ENCODE data around the gene GFM1. TPM values are rescaled to one million over a fixed set of nuclear protein-coding genes. Genes with fewer than 3 reads are reported as not detected.

GFM1 gene
- total RNA-seq, 1 donor from 2014 or later: 70.4 TPM

DNA sequence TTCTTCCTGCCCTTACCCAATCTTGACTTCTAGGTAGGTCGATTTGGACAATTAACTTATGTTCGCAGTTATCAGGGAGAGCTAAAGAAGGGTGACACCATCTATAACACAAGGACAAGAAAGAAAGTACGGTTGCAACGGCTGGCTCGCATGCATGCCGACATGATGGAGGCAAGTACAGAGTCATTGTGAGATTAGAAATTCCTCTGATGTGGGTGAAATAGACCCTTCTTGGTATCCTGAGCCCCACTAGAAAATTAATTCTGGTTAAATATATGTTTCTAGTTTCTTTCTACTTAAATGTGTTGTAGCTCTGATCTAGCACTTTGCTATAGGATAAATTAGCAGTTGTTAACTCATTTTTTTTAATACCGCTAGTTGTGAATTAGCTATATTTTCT, 14.6 kb downstream of the GFM1 start:
- Mint-ChIP-seq H3K4me1 (ENCODE audit: low read depth) (no peaks in the 10 kb centered on the region), H3K9me3 (no peaks in the 10 kb centered on the region), H3K4me3 (no peak overlapping the region), H3K27me3 (ENCODE audit: insufficient read depth) (no peaks in the 10 kb centered on the region), H3K36me3 (ENCODE audit: low read depth) (peaks cover 17% of the 10 kb centered on the region), H3K27ac (no peak overlapping the region)
- intact Hi-C loops (cut with micrococcal nuclease): loop anchor here (1.0 kb wide), 3 partner anchors 13 to 132 kb away; partner anchors contain the start of gene LXN
- no peak for DNase-seq (ENCODE audit: low spot score)

DNA sequence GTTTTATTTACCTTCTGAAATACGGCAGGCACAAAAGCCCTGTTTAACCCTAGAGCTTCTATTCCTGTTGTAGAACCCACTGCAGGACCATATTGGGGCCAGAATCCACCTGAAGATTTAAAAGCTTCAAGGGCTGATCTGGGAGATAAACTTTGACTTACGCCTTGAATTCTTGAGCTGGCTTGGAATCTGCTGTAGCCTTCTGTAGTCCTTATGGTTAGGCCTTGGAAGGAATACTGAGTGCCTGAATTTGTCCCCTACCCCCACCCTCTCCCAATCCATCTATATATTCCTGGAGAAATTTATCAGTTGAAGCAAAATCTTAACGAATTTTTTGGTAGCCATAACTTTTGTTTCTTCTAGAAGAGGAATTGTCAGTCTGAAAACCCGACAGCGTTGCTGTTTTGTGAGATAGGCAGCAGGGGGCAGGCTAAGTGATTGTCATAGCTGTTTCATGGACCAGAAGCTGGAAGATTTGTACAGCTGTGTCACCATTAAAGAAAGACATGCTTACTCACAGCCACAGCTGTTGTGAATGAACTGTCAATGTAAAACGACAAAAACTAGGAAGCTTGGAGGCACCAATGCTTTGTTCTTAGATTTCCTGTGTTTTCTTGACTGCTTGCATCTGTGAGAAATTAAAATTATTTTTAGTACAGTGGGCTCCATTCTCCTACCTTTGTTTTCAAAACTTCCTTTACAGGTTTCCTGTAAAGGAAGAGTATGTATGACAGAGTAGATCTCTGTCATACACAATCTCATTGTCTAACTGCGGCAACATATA, 15.3 kb downstream of the GFM1 start:
- DNase-seq (ENCODE audit: low spot score): peak; percentile 40
- no peaks in the 10 kb centered on the region for H3K27me3 Mint-ChIP-seq (ENCODE audit: insufficient read depth)
- H3K36me3 Mint-ChIP-seq (ENCODE audit: low read depth): peaks cover 19% of the 10 kb centered on the region
- intact Hi-C loops (cut with micrococcal nuclease): loop anchor here (1.0 kb wide), 3 partner anchors 13 to 132 kb away; partner anchors contain the start of gene LXN
- no peak overlapping the region for H3K27ac Mint-ChIP-seq
- H3K4me3 Mint-ChIP-seq: no peak overlapping the region
- no peaks in the 10 kb centered on the region for H3K4me1 Mint-ChIP-seq (ENCODE audit: low read depth)
- no peaks in the 10 kb centered on the region for H3K9me3 Mint-ChIP-seq

DNA sequence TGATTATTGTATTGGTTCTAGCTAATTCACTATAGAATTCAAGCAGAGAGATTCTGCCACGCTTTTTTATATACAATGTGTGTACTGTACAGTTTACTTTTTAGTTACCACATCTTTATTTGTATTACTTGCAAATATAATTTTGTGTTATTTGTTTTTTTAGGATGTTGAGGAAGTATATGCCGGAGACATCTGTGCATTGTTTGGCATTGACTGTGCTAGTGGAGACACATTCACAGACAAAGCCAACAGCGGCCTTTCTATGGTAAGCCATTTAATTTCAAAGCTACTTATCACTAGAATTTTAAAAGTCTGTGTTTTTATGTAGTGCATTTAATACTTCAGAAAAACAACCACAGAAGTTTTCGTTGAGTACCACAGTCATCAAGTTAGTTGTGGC, 16.4 kb downstream of the GFM1 start:
- Mint-ChIP-seq H3K36me3 (ENCODE audit: low read depth) (peaks cover 19% of the 10 kb centered on the region), H3K27ac (no peak overlapping the region), H3K4me1 (ENCODE audit: low read depth) (no peaks in the 10 kb centered on the region), H3K4me3 (no peak overlapping the region), H3K9me3 (no peaks in the 10 kb centered on the region), H3K27me3 (ENCODE audit: insufficient read depth) (no peaks in the 10 kb centered on the region)
- intact Hi-C loops (cut with micrococcal nuclease): no loop called here
- DNase-seq (ENCODE audit: low spot score): no peak

DNA sequence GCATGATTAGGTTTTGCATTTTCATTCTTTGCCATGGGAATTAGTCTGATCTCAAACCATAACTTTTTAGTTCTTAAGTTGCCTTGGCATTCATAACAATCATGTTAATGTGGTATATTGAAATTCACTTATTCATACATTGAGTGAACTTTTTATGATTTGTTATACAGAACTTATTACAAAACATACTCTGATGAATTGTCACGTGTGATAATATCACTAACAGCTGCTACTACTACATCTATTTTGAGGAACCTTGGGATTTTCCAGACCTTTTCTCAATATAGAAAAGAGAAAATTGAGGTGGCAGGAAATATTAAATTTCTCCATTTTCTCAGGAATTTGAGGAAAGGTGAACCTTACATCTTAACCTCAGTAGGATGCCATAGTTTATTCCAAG, 18.9 kb downstream of the GFM1 start:
- peaks cover 14% of the 10 kb centered on the region for H3K36me3 Mint-ChIP-seq (ENCODE audit: low read depth)
- intact Hi-C loops (cut with micrococcal nuclease): no loop called here
- H3K27me3 Mint-ChIP-seq (ENCODE audit: insufficient read depth): no peaks in the 10 kb centered on the region
- H3K9me3 Mint-ChIP-seq: no peaks in the 10 kb centered on the region
- no peak overlapping the region for H3K4me3 Mint-ChIP-seq
- no peak for DNase-seq (ENCODE audit: low spot score)
- no peaks in the 10 kb centered on the region for H3K4me1 Mint-ChIP-seq (ENCODE audit: low read depth)
- H3K27ac Mint-ChIP-seq: no peak overlapping the region

- intact Hi-C loops (cut with micrococcal nuclease): no loop called here
- H3K4me1 Mint-ChIP-seq (ENCODE audit: low read depth): no peaks in the 10 kb centered on the region
- H3K27ac Mint-ChIP-seq: no peak overlapping the region
- peaks cover 16% of the 10 kb centered on the region for H3K36me3 Mint-ChIP-seq (ENCODE audit: low read depth)
- no peaks in the 10 kb centered on the region for H3K27me3 Mint-ChIP-seq (ENCODE audit: insufficient read depth)
- no peaks in the 10 kb centered on the region for H3K9me3 Mint-ChIP-seq
- no peak overlapping the region for H3K4me3 Mint-ChIP-seq
- DNase-seq (ENCODE audit: low spot score): no peak
These were observed 19.5 kb downstream of the GFM1 start for GRCh38 chr3:158663832-158664231.

DNA sequence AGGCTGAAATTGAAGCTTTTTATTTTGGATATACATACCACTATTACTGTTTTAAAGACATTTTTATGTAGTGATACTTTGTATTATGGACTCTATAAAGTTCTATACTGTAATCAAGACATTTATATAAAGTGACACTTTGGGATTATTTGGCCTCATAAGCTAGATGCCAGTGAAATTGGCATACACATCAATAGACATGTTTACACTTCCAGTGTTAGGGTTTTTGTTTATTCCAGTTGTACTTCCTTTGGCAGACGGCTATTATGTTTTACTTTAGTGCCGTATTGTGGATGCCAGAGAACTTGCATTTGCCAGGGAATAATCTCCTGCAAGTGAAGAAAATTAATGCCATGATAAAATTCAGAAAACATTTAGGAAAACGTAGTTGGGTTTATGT, 22.1 kb downstream of the GFM1 start:
- Mint-ChIP-seq H3K4me1 (ENCODE audit: low read depth) (peaks cover 8% of the 10 kb centered on the region), H3K4me3 (no peak overlapping the region), H3K9me3 (no peaks in the 10 kb centered on the region), H3K36me3 (ENCODE audit: low read depth) (peaks cover 20% of the 10 kb centered on the region), H3K27me3 (ENCODE audit: insufficient read depth) (no peaks in the 10 kb centered on the region), H3K27ac (no peak overlapping the region)
- intact Hi-C loops (cut with micrococcal nuclease): no loop called here
- no peak for DNase-seq (ENCODE audit: low spot score)

- Mint-ChIP-seq H3K36me3 (ENCODE audit: low read depth) (peaks cover 22% of the 10 kb centered on the region), H3K4me3 (no peak overlapping the region), H3K27ac (no peak overlapping the region), H3K27me3 (ENCODE audit: insufficient read depth) (no peaks in the 10 kb centered on the region), H3K9me3 (no peaks in the 10 kb centered on the region), H3K4me1 (ENCODE audit: low read depth) (peaks cover 24% of the 10 kb centered on the region)
- intact Hi-C loops (cut with micrococcal nuclease): no loop called here
- no peak for DNase-seq (ENCODE audit: low spot score)
These were observed 24.2 kb downstream of the GFM1 start for GRCh38 chr3:158668506-158668905.

DNA sequence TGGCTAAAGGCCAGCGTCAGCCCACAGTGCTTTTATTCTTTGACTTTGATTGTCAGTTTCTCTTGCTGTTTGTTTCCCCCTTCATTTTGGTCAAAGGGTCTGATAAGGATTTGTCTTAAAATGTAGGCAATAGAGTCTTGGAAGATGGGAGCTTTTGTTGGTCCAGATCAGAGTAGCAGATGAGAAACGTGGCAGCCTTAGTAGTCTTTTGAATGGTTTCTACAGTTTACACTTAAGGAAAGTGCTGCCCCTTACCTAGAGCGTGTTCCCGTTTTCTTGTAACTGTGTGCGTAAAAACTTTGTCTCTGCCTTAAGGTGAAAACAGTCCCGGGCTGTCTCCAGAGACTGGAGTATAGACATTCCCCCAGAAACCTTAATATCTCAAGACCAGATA, 27.5 kb downstream of the GFM1 start:
- DNase-seq (ENCODE audit: low spot score): no peak
- Mint-ChIP-seq H3K4me1 (ENCODE audit: low read depth) (peaks cover 24% of the 10 kb centered on the region), H3K27me3 (ENCODE audit: insufficient read depth) (no peaks in the 10 kb centered on the region), H3K27ac (peak overlapping the region; percentile 90), H3K36me3 (ENCODE audit: low read depth) (peaks cover 15% of the 10 kb centered on the region), H3K4me3 (peak overlapping the region; percentile 91), H3K9me3 (no peaks in the 10 kb centered on the region)
- intact Hi-C loops (cut with micrococcal nuclease): loop anchor here (1.0 kb wide), 3 partner anchors 13 to 119 kb away; no protein-coding TSS in a partner anchor

DNA sequence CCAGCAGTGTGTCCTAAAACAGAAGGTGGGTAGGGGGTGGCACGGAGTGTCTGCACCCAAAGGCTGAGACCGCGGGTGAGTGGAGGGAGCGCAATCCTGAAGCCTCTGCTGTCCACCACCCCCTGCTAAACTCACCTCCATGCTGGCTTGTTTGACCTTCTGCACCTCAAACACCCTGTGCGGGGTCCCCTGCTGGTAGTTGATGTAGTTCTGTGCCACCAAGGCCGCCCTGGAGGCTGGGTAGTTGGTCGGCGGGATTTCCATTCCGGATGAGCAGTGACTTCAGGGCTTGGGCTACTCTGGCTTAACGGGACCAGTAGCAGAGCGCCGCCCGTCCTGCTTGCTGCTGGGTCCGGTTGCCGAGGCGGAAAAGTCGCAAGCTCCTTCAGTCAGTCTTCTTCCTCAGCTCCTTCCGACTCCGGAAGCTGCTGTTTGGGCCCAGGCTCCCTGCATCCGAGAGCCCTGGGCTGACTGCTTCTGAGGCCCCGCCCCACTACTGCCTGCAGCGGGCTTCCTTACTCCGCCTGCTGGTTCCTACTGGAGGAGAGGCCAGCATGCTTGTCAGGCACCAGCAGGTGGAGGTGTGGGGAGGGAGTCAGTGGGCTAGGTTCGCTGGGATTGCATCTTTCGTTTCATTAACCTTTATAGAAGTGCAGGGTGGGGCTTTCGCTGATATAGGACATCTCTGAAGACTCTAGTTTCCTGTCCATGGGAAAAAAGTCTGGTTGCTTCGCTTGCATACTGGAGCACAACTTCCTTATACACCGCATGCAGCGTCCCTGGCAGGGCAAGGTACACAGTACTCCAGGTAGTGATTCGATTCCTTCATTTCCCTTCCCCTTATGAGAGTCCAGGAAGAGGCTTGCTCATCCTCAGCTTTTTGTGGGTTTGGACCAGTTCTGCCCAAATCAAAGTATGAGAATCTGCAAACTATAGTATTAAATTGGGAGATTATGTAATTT, 28.2 kb downstream of the GFM1 start, which contains the start of gene LXN:
Gene LXN (minus strand): TSS at position 434 of the 962 bp plus-strand sequence. CDS start 170 bp downstream, at position 264.
- Mint-ChIP-seq H3K27me3 (ENCODE audit: insufficient read depth) (no peaks in the 10 kb centered on the region), H3K4me1 (ENCODE audit: low read depth) (peaks cover 24% of the 10 kb centered on the region), H3K4me3 (peak within 1 kb of the TSS; percentile 91), H3K36me3 (ENCODE audit: low read depth) (peaks cover 20% of the 10 kb centered on the region), H3K9me3 (no peaks in the 10 kb centered on the region), H3K27ac (peak within 1 kb of the TSS; percentile 90)
- DNase-seq (ENCODE audit: low spot score): peak; percentile 75
- intact Hi-C loops (cut with micrococcal nuclease): loop anchor here (1.0 kb wide), 3 partner anchors 13 to 119 kb away; no protein-coding TSS in a partner anchor

GRCh38 chr3:158678687-158679086, 34.4 kb downstream of the GFM1 start:
- H3K4me3 Mint-ChIP-seq: no peak overlapping the region
- no peak overlapping the region for H3K27ac Mint-ChIP-seq
- DNase-seq (ENCODE audit: low spot score): no peak
- intact Hi-C loops (cut with micrococcal nuclease): no loop called here
- H3K27me3 Mint-ChIP-seq (ENCODE audit: insufficient read depth): no peaks in the 10 kb centered on the region
- peaks cover 3% of the 10 kb centered on the region for H3K4me1 Mint-ChIP-seq (ENCODE audit: low read depth)
- H3K36me3 Mint-ChIP-seq (ENCODE audit: low read depth): peaks cover 14% of the 10 kb centered on the region
- H3K9me3 Mint-ChIP-seq: no peaks in the 10 kb centered on the region

GRCh38 chr3:158679547-158680000, 35.2 kb downstream of the GFM1 start:
- DNase-seq (ENCODE audit: low spot score): no peak
- intact Hi-C loops (cut with micrococcal nuclease): no loop called here
- Mint-ChIP-seq H3K9me3 (no peaks in the 10 kb centered on the region), H3K4me3 (no peak overlapping the region), H3K36me3 (ENCODE audit: low read depth) (peaks cover 15% of the 10 kb centered on the region), H3K4me1 (ENCODE audit: low read depth) (peaks cover 6% of the 10 kb centered on the region), H3K27ac (no peak overlapping the region), H3K27me3 (ENCODE audit: insufficient read depth) (no peaks in the 10 kb centered on the region)

GRCh38 chr3:158680861-158681260, 36.5 kb downstream of the GFM1 start:
- no peaks in the 10 kb centered on the region for H3K27me3 Mint-ChIP-seq (ENCODE audit: insufficient read depth)
- H3K36me3 Mint-ChIP-seq (ENCODE audit: low read depth): peaks cover 15% of the 10 kb centered on the region
- H3K9me3 Mint-ChIP-seq: no peaks in the 10 kb centered on the region
- intact Hi-C loops (cut with micrococcal nuclease): no loop called here
- H3K27ac Mint-ChIP-seq: no peak overlapping the region
- H3K4me1 Mint-ChIP-seq (ENCODE audit: low read depth): peaks cover 6% of the 10 kb centered on the region
- H3K4me3 Mint-ChIP-seq: no peak overlapping the region
- no peak for DNase-seq (ENCODE audit: low spot score)
